ENCODE measurements around the gene LAMTOR1. TPM values are rescaled to one million over a fixed set of nuclear protein-coding genes. Genes with fewer than 3 reads are reported as not detected.
A peak's percentile ranks its signal among the peaks of the same experiment; 100 is the strongest.

LAMTOR1 gene
- polyA plus RNA-seq, 1 donor (not counting 4 experiments of a cell fraction or from before 2014, with no cell fraction given) = 88.5 TPM

DNA sequence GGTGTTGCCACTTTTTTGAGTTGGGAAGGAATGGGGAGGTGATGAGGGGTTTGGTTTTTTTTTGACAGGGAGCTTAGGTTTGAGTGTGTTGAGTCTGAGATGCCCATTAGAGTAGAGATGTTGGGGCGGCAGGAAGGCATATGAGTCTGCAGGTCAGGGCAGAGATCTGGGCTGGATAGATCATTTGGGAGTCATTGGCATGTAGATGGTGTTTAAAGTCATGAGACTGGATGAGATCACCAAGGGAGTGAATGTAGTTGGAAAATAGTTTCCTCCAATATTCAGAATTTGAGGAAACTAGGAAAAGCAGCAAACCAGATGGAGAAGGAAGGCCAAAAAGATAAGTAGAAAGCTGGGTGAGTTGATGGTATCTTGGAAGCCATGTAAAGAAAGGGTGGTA lies 11.5 kb upstream of the LAMTOR1 start:
- no peaks in the 10 kb centered on the region for H3K9me1 ChIP-seq (ENCODE audit: control insufficient read depth, extremely low read depth, insufficient read depth, low read length)
- DNase-seq (ENCODE audit: low read depth, low spot score) = peak; percentile 64
- FAIRE-seq = peak; percentile 20
- no peaks in the 10 kb centered on the region for H3K27me3 ChIP-seq (ENCODE audit: control insufficient read depth, extremely low read depth, insufficient read depth, low read length)
- peaks cover 46% of the 10 kb centered on the region for H3K4me1 ChIP-seq (ENCODE audit: control insufficient read depth, extremely low read depth, insufficient read depth, low read length)
- H3K9ac ChIP-seq (ENCODE audit: control insufficient read depth, extremely low read depth, insufficient read depth, low read length) = peak overlapping the region; percentile 55
- no peaks in the 10 kb centered on the region for H4K20me1 ChIP-seq (ENCODE audit: control insufficient read depth, extremely low read depth, insufficient read depth, low read length)
- dilution Hi-C loops (cut with MboI; ENCODE audit: extremely low pct_ligation_motif_present, low sequenced_read_pairs) = no loop called here
- peak overlapping the region; percentile 51 for H2AFZ ChIP-seq (ENCODE audit: control insufficient read depth, low read length)
- H3K4me3 ChIP-seq (ENCODE audit: control insufficient read depth in 2 of 3, extremely low read depth in 1 of 3, insufficient read depth in 2 of 3, low read depth in 1 of 3, low read length in 3 of 3) = peak overlapping the region; percentile 37 to 50 (median 40)
- H3K4me2 ChIP-seq (ENCODE audit: control insufficient read depth, extremely low read depth, insufficient read depth, low read depth, low read length) = peak overlapping the region; percentile 85
- no peaks in the 10 kb centered on the region for H3K9me3 ChIP-seq (ENCODE audit: control insufficient read depth, low read depth, low read length)
- H3K36me3 ChIP-seq (ENCODE audit: control insufficient read depth in 2 of 2, extremely low read depth in 1 of 2, insufficient read depth in 2 of 2, low read length in 2 of 2) = peaks cover 8% of the 10 kb centered on the region in 2 experiments
- TF ChIP-seq EZH2 (IDR thresholded peaks at IDR 0.05; ENCODE audit: low read length) = no peak
- TF ChIP-seq, protein P1, sequence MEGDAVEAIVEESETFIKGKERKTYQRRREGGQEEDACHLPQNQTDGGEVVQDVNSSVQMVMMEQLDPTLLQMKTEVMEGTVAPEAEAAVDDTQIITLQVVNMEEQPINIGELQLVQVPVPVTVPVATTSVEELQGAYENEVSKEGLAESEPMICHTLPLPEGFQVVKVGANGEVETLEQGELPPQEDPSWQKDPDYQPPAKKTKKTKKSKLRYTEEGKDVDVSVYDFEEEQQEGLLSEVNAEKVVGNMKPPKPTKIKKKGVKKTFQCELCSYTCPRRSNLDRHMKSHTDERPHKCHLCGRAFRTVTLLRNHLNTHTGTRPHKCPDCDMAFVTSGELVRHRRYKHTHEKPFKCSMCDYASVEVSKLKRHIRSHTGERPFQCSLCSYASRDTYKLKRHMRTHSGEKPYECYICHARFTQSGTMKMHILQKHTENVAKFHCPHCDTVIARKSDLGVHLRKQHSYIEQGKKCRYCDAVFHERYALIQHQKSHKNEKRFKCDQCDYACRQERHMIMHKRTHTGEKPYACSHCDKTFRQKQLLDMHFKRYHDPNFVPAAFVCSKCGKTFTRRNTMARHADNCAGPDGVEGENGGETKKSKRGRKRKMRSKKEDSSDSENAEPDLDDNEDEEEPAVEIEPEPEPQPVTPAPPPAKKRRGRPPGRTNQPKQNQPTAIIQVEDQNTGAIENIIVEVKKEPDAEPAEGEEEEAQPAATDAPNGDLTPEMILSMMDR (optimal IDR thresholded peaks at IDR 0.05 in 1 of 3, IDR thresholded peaks at IDR 0.05 in 1 of 3, conservative IDR thresholded peaks at IDR 0.05 in 1 of 3; ENCODE audit: extremely low read depth in 1 of 3, insufficient read depth in 2 of 3, low read length in 3 of 3) = no peak
- peaks cover 4% of the 10 kb centered on the region for H3K79me2 ChIP-seq (ENCODE audit: control insufficient read depth, insufficient read depth, low read length)
- peak overlapping the region; percentile 99 for H3K27ac ChIP-seq (ENCODE audit: control insufficient read depth, insufficient read depth, low read length)

DNA sequence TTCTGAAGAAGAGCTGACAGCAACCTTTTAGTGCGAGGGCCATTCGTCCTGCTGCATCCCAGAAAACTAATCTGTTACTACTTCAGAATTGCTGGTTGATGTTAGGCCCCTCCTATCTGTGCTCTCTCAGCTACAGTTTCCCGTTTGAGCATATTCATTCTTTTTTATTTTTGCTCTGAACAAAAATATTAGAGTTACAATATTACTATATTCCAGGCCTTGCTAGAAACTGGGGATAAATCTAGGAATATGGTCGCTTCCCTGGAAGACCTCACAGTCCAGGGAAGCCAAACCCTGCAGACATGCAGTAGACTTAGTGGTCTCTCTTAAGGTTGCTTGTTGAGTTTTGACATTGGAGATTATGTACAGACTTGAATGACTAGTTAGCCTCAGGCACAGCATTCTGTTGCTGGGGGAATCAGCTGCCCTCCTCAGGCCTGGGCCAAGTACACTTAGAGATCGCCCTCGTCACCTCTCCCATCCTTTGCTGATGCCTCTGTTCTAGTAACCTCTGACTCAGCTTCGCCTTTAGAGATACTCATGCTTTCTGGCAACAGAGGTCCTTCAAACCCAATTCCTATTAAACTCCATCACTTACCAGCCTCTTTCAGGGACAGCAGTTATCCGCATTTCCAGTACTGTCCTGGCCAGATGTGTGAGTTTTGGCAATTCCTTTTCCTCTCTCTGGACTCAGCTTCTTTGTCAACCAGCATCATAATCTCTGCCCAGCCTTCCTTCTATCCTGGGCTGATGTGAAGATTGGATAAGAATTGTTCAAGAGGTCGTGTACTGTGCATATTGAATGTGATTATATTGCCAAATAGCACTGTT lies 10.1 kb upstream of the LAMTOR1 start:
- Histone ChIP-seq H3K9ac (ENCODE audit: control insufficient read depth, extremely low read depth, insufficient read depth, low read length) (peak overlapping the region; percentile 99), H3K4me1 (ENCODE audit: control insufficient read depth, extremely low read depth, insufficient read depth, low read length) (peaks cover 46% of the 10 kb centered on the region), H4K20me1 (ENCODE audit: control insufficient read depth, extremely low read depth, insufficient read depth, low read length) (no peaks in the 10 kb centered on the region), H3K27ac (ENCODE audit: control insufficient read depth, insufficient read depth, low read length) (peak overlapping the region; percentile 99), H3K9me3 (ENCODE audit: control insufficient read depth, low read depth, low read length) (no peaks in the 10 kb centered on the region), H3K27me3 (ENCODE audit: control insufficient read depth, extremely low read depth, insufficient read depth, low read length) (no peaks in the 10 kb centered on the region), H2AFZ (ENCODE audit: control insufficient read depth, low read length) (peak overlapping the region; percentile 86), H3K4me2 (ENCODE audit: control insufficient read depth, extremely low read depth, insufficient read depth, low read depth, low read length) (peak overlapping the region; percentile 85), H3K4me3 (ENCODE audit: control insufficient read depth in 2 of 3, extremely low read depth in 1 of 3, insufficient read depth in 2 of 3, low read depth in 1 of 3, low read length in 3 of 3) (peak overlapping the region; percentile 50 to 91 (median 62)), H3K36me3 (ENCODE audit: control insufficient read depth in 2 of 2, extremely low read depth in 1 of 2, insufficient read depth in 2 of 2, low read length in 2 of 2) (peaks cover 2 to 8% of the 10 kb centered on the region in 2 experiments), H3K9me1 (ENCODE audit: control insufficient read depth, extremely low read depth, insufficient read depth, low read length) (no peaks in the 10 kb centered on the region), H3K79me2 (ENCODE audit: control insufficient read depth, insufficient read depth, low read length) (peaks cover 4% of the 10 kb centered on the region)
- DNase-seq (ENCODE audit: low read depth, low spot score) = peak; percentile 90
- TF ChIP-seq, protein P1 (optimal IDR thresholded peaks at IDR 0.05 in 1 of 3, IDR thresholded peaks at IDR 0.05 in 1 of 3, conservative IDR thresholded peaks at IDR 0.05 in 1 of 3; ENCODE audit: extremely low read depth in 1 of 3, insufficient read depth in 2 of 3, low read length in 3 of 3) = no peak
- TF ChIP-seq EZH2 (IDR thresholded peaks at IDR 0.05; ENCODE audit: low read length) = no peak
- FAIRE-seq = peak; percentile 5
- dilution Hi-C loops (cut with MboI; ENCODE audit: extremely low pct_ligation_motif_present, low sequenced_read_pairs) = no loop called here
